Fibroblast of upper back skin (primary cell): ENCODE results near the gene ANKRD33B.
"Not testable (repeated sequence)": the region's sequence is repeated elsewhere in the genome, so short reads cannot be mapped to it uniquely, and the experiment has no call there.

Experiments used
- DNase-seq: peaks from one replicate; pipeline ENCODE4 v3.0.0-alpha.2; 2013

Gene ANKRD33B

GRCh38 chr5:10621832-10622231, 58.0 kb downstream of the ANKRD33B start:
- DNase-seq, result no peak

GRCh38 chr5:10622810-10623209, 58.9 kb downstream of the ANKRD33B start:
- no peak for DNase-seq

- DNase-seq, result no peak
These were observed 59.5 kb downstream of the ANKRD33B start for GRCh38 chr5:10623305-10623910.

GRCh38 chr5:10624206-10624605, 60.3 kb downstream of the ANKRD33B start:
- DNase-seq, result no peak

DNA sequence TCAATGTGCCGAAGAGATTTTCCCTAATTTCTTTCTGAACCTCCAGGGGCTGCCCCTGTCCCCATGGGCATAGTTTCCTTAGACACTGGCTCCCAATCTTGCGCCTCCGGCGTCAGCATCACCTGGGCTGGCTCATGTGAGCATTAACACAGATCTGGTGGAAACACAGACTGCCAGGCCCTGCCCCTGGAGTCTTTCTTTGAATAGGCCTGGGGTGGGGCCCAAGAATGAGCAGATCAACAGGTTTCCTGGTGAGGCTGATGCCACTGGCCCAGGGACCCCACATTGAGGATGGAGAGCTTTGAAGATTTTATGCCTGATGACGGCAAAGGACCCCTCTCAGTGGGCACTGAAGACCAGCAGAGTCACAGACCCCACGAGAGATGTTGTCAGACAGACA, 60.8 kb downstream of the ANKRD33B start:
- DNase-seq, result no peak

GRCh38 chr5:10625700-10626472, 62.0 kb downstream of the ANKRD33B start:
- no peak for DNase-seq

DNA sequence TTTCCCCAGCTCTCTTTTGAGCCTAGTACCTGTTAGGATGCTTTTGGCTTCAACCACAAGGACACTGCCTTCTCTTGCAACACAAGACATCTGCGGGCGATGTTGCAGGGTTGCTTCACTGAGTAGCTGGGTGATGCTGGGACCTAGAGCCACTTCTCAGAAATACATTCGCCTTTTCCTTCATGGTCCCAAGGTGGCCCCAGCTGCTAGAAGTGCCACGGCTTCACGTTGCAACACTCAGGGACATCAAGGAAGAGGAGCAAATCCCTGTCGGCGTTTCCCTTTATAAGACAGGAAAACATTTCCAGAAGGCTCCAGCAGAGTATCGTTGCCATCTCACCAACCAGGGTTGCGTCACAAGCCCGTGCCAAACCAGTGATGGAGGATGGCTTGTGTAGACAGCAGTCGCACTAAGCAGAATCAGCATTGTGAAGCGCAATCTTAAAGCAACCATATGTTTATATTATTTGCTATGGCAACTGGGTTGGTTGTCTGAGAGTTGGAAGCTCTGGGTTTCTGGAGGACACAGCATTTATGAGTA, 62.7 kb downstream of the ANKRD33B start:
- DNase-seq, result no peak

DNA sequence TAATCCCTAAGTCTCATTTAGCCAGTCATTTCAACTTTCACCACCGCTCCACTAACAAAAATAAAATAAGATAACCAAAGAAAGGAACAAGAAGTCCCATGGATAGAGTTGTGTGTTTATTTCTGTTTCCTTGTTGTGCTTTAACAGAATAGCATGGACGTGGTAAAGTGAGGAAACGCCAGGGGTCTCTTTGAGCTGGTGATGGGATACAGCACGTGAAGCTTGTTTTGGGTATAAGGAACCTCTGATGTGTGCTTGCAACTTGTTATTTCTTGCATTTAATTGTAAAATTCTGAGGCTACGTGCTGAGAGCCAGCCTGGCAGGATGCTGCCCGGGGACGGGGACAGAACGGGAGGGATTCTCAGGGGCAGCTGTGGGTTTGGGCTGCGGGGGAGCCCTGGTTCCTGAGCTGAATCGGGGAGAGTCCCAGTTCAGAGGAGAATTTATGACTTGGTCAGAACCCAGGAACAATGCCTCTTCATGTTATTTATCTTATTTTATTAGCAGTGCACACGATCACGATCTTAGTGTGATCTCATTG, 63.4 kb downstream of the ANKRD33B start:
- no peak for DNase-seq

GRCh38 chr5:10628601-10629000, 64.7 kb downstream of the ANKRD33B start:
- DNase-seq, result no peak

DNA sequence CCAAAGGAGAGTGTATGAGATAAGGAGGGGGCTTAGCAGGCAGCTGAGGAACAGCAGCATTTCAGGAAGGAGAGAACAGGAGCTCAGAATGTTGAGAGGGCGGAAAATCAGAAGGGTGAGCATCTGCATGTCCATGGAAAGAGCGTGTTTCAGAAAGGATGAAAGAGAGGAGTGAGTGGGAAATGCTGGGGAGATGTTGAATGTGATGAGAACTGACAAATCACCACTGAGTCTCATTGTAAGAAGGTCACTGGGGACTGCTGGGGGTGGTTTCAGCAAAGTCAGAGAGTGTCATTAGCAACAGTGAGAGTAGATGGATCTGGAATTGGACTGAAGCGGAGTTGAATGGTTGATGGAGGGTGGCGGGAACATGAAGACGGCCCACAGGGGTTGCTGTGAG, 65.8 kb downstream of the ANKRD33B start:
- no peak for DNase-seq

DNA sequence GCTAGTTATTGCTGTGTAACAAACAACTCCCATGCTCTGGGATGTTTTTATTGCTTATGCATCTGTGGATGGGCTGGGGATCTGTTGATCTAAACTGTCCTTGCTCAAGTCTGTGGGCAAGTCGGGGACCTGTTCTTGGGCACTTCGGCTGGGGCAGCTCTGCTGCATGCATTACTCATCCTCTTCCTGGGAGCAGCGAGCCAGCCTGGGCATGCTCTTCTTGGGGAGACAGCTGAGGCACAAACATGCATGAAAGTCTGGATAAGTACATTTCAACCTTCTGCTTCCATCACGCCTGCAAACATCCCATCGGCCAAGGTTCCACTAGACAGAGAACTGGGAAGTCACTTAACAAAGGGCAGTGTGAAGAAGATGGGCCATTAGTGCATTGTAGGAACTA, 66.3 kb downstream of the ANKRD33B start:
- no peak for DNase-seq

GRCh38 chr5:10630744-10631143, 66.9 kb downstream of the ANKRD33B start:
- DNase-seq, result not testable (repeated sequence)

DNA sequence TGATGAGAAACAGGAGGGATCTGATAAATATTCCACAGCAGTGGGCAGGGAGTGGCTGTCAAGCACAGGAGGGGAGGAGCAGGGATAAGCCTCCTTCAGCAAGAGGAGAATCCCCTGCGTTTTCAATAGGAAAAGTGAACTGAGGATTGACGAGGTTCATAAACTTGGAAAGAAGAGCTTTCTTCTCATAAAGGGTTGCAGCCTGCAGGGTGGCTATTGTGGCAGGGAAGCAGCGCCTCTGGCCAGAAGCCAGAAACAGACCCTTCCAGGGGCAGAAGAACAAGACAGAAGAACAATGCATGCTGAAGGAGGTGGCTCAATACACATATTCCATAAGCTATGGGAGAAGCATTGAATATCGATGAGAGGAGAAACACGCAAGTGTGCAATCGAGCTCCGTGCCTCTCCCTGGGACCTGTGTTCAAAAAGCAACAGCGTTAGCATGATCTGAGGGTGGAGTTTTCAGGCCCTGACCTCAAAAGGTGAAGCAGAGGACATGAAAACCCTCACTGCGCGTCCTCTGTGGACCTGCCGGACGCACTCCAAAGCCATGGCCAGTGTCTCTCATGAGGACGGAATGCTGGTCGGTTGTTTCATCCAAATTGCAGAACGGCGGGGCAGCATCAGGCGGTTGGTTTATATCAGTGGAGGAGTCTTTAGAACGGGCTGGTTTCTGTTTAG, 67.6 kb downstream of the ANKRD33B start:
- no peak for DNase-seq

DNA sequence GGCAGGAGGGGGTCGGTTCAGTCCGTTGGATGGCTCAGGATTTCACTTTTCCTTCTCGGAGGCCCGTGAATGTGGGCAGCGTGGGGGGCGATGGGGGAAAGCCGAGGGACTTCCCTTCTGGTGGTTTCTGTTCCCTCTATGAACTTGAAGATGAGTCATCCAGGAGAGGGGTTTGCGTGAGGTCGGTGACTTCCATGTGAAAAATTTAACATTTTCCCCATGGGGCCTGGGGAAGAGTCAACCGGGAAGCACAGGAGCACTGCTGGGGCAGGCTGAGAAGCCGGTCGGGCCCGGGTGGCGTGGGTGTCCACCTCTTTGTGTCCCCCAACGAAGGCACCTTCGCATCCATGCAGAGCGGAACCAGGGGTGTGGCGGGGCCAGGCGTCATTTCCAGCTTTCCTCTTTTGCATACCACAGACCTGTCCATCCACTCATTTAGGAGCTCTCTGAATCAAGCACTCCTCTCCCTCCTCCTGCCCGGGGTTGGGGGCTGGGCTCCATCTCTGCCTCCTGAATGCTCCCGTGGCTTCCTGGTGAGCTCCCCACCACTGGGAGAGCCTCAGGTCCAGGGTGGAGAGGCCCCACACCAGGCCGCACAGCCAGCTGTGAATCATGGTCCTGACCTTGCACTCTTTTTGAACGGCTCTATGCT, 68.4 kb downstream of the ANKRD33B start:
- peak; percentile 71 for DNase-seq

GRCh38 chr5:10633271-10634049, 69.6 kb downstream of the ANKRD33B start:
- no peak for DNase-seq

- DNase-seq, result no peak
These were observed 70.2 kb downstream of the ANKRD33B start for GRCh38 chr5:10634050-10634449.

- DNase-seq, result no peak
These were observed 70.7 kb downstream of the ANKRD33B start for GRCh38 chr5:10634562-10634961.

GRCh38 chr5:10635257-10635866, 71.5 kb downstream of the ANKRD33B start:
- peak; percentile 61 for DNase-seq

GRCh38 chr5:10635867-10636350, 72.0 kb downstream of the ANKRD33B start:
- DNase-seq, result no peak

DNA sequence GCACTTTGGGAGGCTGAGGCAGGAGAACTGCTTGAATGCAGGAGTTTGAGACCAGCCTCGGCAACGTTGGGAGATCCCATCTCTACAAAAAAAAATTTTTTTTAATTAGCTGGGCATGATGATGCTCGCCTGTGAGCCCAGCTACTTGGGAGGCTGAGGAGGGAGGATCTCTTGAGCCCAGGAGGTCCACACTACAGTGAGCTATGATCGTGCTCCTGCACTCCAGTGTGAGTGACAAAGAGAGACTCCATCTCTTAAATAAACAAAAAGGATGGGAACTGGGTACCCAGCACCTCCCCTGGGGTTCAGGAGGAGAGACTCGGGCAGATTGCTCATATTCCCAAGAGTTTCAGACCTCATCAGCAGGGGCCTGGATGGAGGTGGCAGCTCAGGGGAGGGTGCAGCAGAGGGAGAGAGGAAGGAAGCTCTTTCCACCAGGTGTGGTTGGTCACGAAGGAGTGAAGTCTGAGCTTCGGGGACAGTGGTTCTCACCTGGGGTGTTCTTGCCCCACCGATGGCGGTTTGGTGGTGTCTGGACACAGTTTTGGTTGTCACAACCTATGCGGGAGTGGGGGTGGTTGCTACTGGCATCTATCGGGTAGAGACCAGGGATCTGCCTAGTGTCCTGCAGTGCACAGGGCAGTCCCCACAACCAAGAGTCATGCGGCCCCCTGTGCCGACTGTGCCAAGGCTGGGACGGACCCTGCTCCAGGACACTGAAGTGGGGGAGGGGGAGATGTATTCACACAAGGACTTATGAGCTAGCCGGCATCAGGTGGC, 72.7 kb downstream of the ANKRD33B start:
- no peak for DNase-seq

GRCh38 chr5:10637944-10638343, 74.1 kb downstream of the ANKRD33B start:
- no peak for DNase-seq
